ENCODE results near the gene UMAD1.

The UMAD1 gene

GRCh38 chr7:7916064-7916463 is 275.5 kb downstream of the UMAD1 start:
- no peak overlapping the region for H3K27ac ChIP-seq
- no peak for TF ChIP-seq ZFX (IDR thresholded peaks at IDR 0.05; ENCODE audit: borderline replicate concordance)
- TF ChIP-seq, protein P1, sequence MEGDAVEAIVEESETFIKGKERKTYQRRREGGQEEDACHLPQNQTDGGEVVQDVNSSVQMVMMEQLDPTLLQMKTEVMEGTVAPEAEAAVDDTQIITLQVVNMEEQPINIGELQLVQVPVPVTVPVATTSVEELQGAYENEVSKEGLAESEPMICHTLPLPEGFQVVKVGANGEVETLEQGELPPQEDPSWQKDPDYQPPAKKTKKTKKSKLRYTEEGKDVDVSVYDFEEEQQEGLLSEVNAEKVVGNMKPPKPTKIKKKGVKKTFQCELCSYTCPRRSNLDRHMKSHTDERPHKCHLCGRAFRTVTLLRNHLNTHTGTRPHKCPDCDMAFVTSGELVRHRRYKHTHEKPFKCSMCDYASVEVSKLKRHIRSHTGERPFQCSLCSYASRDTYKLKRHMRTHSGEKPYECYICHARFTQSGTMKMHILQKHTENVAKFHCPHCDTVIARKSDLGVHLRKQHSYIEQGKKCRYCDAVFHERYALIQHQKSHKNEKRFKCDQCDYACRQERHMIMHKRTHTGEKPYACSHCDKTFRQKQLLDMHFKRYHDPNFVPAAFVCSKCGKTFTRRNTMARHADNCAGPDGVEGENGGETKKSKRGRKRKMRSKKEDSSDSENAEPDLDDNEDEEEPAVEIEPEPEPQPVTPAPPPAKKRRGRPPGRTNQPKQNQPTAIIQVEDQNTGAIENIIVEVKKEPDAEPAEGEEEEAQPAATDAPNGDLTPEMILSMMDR (IDR thresholded peaks at IDR 0.05): no peak

GRCh38 chr7:7917593-7917992 is 277.0 kb downstream of the UMAD1 start:
- TF ChIP-seq, protein P1 (IDR thresholded peaks at IDR 0.05): no peak
- TF ChIP-seq ZFX (IDR thresholded peaks at IDR 0.05; ENCODE audit: borderline replicate concordance): no peak
- no peak overlapping the region for H3K27ac ChIP-seq

DNA sequence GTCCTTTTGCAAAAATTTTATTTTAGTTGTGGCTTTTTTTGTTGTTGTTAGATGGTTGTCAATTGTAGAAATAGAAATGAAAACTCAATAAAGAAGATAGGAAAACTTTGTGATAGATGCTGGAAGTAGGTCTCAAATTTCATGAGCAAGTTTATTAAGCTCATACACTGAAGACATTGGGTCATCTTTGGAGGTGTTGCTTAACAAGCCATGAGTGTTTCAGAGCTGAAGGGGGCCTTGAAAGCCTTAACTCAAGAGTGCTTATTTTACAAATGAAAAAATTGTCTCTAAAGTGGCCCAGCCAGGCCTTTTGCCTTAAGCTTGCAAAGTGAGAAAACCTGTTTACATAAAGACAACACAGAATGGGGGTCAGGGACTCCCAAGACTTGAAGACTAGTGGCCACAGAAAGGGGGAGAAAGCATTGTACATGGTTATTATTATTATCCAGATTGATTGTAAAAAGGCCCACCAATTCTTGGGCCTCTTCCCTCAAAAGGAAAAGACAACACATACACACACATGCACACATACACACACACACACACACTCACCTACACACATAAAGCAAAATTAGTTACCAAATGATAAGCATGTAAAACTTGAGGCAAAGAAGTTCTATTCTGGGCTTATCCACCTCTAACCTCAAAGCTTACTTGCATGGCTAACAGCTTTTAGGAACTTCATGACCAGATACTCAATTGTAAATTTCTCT is 278.3 kb downstream of the UMAD1 start:
- TF ChIP-seq, protein P1 (IDR thresholded peaks at IDR 0.05): no peak
- TF ChIP-seq ZFX (IDR thresholded peaks at IDR 0.05; ENCODE audit: borderline replicate concordance): no peak
- H3K27ac ChIP-seq: no peak overlapping the region

DNA sequence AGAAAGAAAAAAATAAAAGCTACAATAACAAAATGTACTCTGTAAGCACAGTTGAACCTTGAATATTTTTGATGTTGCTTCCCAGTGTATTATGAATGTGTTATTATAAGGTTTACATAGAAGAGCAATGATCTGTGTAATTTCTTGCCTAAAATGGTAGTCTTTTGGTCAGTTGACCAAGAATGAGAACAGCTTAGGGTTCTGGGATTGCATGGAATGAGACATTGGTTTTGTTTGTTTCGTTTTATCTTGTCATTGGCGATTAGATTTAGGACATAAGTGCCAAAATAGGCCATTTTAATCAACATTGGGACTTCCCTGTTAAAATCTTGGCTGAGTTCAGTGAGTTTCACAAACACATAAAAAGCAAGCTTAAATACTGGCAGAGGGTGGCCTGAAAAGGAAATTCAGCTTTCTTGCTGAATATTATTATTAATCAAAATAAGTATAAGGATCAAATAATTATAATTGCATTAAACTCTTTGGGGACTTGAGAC is 278.9 kb downstream of the UMAD1 start:
- no peak overlapping the region for H3K27ac ChIP-seq
- no peak for TF ChIP-seq ZFX (IDR thresholded peaks at IDR 0.05; ENCODE audit: borderline replicate concordance)
- TF ChIP-seq, protein P1 (IDR thresholded peaks at IDR 0.05): no peak

- H3K27ac ChIP-seq: no peak overlapping the region
- no peak for TF ChIP-seq ZFX (IDR thresholded peaks at IDR 0.05; ENCODE audit: borderline replicate concordance)
- TF ChIP-seq, protein P1 (IDR thresholded peaks at IDR 0.05): no peak
Observed at GRCh38 chr7:7920056-7920455, 279.5 kb downstream of the UMAD1 start.

- H3K27ac ChIP-seq: no peak overlapping the region
- TF ChIP-seq, protein P1 (IDR thresholded peaks at IDR 0.05): no peak
- no peak for TF ChIP-seq ZFX (IDR thresholded peaks at IDR 0.05; ENCODE audit: borderline replicate concordance)
Observed at GRCh38 chr7:7920481-7920880, 279.9 kb downstream of the UMAD1 start.

DNA sequence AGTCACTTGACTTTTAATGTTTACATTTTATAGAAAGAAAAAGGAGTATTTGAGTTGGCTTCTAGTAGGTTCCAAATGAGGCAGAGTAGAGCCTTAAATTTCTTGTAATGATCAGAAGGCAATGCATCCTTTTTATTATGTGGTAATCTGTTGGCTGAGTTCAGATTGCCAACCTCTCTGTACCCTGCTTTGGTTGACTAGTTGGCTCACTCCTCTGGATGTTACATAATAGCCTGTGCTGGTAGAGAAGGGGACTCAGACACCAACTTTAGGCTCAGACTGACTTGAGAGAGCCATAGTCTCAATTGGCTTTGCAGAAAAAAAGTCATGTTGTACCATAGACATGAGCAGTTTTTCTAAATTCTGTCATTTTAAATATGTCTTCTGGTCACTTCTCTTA is 281.3 kb downstream of the UMAD1 start:
- TF ChIP-seq, protein P1 (IDR thresholded peaks at IDR 0.05): no peak
- TF ChIP-seq ZFX (IDR thresholded peaks at IDR 0.05; ENCODE audit: borderline replicate concordance): no peak
- no peak overlapping the region for H3K27ac ChIP-seq

Data from 22Rv1 (cell line).